Fibroblast of skin of right biceps (primary cell): ENCODE results near the gene KRTAP10-9.
"Not testable (repeated sequence)": the region's sequence is repeated elsewhere in the genome, so short reads cannot be mapped to it uniquely, and the experiment has no call there.

Source experiments
- DNase-seq: peaks from one replicate; pipeline ENCODE4 v3.0.0-alpha.2; 2013

The KRTAP10-9 gene

GRCh38 chr21:44596068-44596725, 30.7 kb upstream of the KRTAP10-9 start:
- no peak for DNase-seq

GRCh38 chr21:44598061-44598460, 28.8 kb upstream of the KRTAP10-9 start:
- DNase-seq = no peak

- DNase-seq = no peak
These were observed 27.4 kb upstream of the KRTAP10-9 start for GRCh38 chr21:44599264-44600029.

GRCh38 chr21:44600118-44600978, 26.5 kb upstream of the KRTAP10-9 start, which contains the start of gene KRTAP10-7:
TSS of gene KRTAP10-7 (plus strand) at chr21:44600597. CDS start at chr21:44600622, 25 bp downstream.
- DNase-seq = not testable (repeated sequence)

DNA sequence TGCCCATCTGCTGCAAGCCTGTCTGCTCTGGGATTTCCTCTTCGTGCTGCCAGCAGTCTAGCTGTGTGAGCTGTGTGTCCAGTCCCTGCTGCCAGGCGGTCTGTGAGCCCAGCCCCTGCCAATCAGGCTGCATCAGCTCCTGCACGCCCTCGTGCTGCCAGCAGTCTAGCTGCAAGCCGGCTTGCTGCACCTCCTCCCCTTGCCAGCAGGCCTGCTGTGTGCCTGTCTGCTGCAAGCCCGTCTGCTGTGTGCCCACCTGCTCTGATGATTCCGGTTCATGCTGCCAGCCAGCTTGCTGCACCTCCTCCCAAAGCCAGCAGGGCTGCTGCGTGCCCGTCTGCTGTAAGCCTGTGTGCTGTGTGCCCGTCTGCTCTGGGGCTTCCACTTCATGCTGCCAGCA, 25.8 kb upstream of the KRTAP10-9 start:
- DNase-seq = not testable (repeated sequence)

- DNase-seq = no peak
These were observed 25.1 kb upstream of the KRTAP10-9 start for GRCh38 chr21:44601596-44602462.

- DNase-seq = no peak
These were observed 24.4 kb upstream of the KRTAP10-9 start for GRCh38 chr21:44602463-44602850.

DNA sequence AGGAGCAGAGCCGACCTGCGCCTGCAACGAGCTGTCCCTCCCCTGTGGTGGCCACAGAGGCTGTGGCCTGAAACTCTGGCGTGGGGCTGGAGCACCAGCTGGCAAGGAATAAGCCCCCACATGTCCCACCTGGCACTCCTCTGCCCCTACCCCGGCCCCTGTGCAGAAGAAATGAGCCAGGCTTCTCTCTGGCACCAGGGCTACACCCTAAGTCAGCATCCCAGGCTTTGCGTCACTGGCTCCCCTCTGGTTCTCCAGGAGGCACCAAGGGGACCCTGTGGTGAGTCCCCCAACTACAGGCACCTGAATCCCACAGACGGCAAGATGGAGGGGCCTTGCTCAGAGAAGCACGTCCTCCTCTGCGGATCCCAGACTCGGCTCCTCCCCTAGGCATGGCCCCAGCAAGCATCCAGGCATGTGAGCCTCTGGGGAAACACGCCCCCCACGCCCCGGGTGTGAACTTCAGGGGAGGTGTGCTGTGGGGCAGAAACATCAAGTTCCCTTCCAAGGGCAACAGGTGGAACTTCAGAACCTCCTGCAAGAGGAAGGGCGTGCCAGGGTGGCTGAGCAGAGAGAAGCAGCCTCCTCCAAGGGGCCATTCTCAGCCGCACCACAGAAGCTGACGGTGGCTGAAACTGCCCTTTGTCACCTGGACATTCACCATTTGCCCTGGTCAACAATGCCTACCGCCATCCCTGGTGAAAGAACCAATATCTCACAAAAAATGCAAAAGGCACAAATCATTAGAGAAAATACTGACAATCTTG, 23.6 kb upstream of the KRTAP10-9 start:
- DNase-seq = no peak

- DNase-seq = no peak
These were observed 23.0 kb upstream of the KRTAP10-9 start for GRCh38 chr21:44603911-44604310.

- DNase-seq = no peak
These were observed 20.4 kb upstream of the KRTAP10-9 start for GRCh38 chr21:44606495-44606894.

GRCh38 chr21:44609193-44609592, 17.7 kb upstream of the KRTAP10-9 start:
- no peak for DNase-seq

DNA sequence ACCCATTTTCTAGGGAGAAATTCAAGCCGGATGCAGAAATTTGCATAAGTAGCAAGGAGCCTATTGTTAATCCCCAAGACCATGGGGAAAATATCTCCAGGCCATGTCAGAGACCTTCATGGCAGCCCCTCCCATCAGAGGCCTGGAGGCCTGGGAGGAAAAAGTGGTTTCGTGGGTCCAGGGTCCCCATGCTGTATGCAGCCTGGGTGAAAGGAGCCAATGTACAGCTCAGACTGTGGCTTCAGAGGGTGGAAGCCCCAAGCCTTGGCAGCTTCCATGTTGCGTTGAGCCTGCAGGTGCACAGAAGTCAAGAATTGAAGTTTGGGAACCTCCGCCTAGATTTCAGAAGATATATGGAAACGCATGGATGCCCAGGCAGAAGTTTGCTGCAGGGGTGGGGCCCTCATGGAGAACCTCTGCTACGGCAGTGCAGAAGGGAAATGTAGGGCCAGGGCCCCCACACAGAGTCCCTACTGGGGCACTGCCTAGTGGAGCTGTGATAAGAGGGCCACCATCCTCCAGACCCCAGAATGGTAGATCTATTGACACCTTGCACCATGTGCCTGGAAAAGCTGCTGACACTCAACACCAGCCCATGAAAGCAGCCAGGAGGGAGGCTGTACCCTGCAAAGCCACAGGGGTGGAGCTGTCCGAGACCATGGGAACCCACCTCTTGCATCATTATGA, 16.6 kb upstream of the KRTAP10-9 start:
- not testable (repeated sequence) for DNase-seq

DNA sequence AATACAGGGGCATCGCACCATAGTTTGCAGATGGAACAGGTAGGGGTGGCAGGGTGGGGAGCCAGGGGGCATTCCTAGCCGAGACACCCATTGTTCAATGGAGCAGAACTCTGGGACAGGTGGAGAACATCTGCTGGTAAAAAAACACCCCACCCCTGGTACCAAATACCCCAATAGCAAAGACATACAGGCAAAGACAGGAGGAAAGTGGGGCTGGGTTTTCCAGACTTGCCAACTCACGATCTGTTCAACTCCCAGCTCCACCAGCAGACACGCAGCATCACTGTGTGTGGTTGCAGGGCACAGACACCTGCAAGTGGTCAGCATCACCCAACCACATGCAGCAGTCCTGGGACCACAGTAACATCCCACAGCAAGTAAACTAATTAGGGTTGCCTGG, 15.3 kb upstream of the KRTAP10-9 start:
- DNase-seq = no peak

GRCh38 chr21:44612029-44612486, 14.8 kb upstream of the KRTAP10-9 start, which contains the start of gene KRTAP10-8:
TSS of gene KRTAP10-8 (plus strand) at chr21:44612079. CDS start at chr21:44612101, 22 bp downstream.
- DNase-seq = no peak

DNA sequence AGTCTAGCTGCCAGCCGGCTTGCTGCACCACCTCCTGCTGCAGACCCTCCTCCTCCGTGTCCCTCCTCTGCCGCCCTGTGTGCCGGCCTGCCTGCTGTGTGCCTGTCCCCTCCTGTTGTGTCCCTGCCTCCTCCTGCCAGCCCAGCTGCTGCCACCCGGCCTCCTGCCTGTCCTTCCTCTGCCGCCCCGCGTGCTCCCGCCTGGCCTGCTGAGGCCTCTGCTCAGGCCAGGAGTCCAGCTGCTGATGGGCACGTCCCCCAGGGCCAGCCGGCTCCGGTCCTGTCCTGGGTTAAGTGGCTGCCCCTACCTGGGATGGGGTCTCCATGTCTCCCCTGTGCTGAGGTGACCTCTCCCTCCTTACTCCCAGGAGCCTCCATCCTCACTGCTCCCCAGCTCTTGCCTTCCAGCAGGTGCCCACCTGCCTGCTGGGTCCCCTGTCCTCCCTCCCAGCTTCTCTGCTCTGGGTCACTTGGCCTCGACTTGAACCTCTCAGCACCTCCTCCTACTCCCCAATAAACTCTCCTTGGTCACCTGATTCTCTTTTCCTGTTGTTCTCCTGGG, 14.1 kb upstream of the KRTAP10-9 start:
- no peak for DNase-seq

- no peak for DNase-seq
These were observed 13.3 kb upstream of the KRTAP10-9 start for GRCh38 chr21:44613386-44614155.

DNA sequence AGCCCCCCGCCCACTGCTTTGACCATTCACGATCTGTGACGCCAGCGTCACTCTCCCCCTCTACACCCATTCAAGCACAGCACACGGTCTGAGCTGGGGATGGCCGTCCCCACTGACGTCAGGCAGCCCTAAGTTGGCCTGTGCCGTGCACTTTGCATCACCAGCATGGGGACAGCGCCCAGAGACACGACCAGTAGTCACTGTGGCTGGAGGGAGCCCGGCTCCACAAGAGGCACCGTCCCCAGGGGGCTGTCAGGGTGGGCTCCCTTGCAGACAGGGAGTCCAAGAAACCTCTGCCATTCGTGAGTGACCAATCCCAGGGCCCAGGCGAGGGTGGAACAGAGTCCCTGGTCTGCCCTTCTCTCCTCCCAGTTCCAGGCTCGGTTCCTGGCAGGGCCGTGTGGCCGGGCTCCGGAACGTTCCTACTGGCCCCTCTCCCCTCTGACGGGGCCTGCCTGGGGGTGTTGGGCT, 12.7 kb upstream of the KRTAP10-9 start:
- no peak for DNase-seq

- DNase-seq = no peak
These were observed 11.9 kb upstream of the KRTAP10-9 start for GRCh38 chr21:44614961-44615391.

DNA sequence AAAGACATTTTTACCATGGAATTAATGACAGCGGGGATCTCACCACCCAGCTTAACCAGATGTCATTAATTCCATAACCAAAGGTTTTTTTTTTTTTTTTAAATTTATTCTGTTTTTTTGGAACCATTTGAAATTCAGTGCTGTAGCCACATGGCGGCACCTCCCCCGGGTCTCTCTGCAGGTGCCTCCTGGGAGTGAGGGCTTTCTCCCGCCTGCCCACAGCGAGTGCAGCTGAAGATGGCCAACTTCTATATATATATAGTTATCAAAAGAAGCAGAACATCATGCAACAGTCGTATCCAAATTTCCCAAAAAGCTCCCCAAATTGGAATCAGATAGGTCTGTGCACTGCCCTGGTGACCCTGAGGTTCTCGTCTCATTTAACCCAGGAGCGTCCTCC, 11.4 kb upstream of the KRTAP10-9 start:
- no peak for DNase-seq
